CD1c-positive myeloid dendritic cell (primary cell): ENCODE data around the gene CAMSAP2.

Source experiments
- DNase-seq: peaks from one replicate; pipeline ENCODE4 v3.0.0-alpha.2; 2016; ENCODE audit errors: extremely low spot score

The CAMSAP2 gene

GRCh38 chr1:200899954-200900867 is 161.5 kb downstream of the CAMSAP2 start:
- no peak for DNase-seq

DNA sequence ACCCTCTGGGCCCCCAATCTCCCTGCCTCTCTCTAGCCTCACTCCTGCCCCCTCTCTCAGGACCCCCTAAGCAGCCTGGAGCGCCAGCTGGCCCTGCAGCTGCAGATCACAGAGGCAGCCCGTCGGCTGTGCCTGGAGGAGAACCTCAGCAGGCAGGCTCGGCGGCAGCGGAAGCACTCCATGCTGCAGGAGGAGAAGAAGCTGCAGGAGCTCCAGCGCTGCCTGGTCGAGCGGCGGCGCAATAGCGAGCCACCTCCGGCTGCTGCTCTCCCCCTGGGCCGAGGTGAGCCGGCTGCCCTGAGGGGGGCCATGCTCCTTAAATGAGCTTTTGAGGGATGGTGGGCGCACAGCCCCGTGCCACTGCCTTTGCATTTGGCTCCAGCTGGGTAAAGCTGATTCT is 162.2 kb downstream of the CAMSAP2 start:
- no peak for DNase-seq

- DNase-seq = no peak
Measured at GRCh38 chr1:200901350-200901749, 162.7 kb downstream of the CAMSAP2 start.

- DNase-seq = no peak
Measured at GRCh38 chr1:200901796-200902444, 163.2 kb downstream of the CAMSAP2 start.

- DNase-seq = no peak
Measured at GRCh38 chr1:200903793-200904192, 165.1 kb downstream of the CAMSAP2 start.

DNA sequence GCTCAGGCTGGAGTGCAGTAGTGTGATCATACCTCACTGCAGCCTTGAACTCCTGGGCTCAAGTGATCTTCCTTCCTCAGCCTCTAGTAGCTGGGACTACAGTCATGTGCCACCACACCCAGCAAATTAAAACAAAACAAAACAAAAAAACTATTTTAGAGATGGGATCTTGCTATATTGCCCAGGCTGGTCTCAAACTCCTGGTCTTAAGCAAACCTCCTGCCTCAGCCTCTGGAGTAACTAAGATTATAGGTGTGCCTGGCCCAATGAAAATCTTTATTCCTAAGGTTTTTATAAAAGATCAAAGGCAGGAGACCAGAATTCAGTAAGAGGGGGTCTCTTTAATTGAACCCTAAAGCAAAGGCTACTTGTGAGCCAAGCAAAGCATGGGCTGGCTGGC is 166.1 kb downstream of the CAMSAP2 start:
- no peak for DNase-seq

DNA sequence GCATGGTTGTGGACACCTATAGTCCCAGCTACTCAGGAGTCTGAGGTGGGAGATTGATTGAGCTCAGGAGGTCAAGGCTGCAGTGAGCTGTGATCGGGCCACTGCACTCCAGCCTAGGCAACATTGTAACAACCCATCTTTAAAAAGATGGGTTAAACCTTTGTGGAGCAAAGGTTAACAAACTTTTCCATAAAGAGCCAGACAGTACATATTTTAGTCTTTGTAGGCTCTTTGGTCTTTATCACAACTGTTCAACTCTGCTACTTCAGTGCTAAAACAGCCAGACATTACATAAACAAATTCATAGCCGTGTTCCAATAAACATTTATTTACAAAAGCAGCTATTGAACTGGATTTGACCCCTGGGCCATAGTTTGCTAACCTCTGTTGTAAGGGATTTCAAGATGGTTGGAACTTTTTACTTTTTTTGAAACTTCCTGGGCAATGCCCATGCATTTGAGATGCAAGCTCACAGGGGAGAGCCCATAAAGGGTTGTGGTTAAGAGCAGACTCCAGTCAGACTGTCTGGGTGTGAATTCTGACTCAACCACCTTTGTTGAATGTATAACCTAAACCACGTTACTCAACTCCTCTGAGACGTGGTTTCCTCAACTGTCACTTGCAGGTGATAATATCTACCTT is 166.8 kb downstream of the CAMSAP2 start:
- DNase-seq = peak; percentile 13

GRCh38 chr1:200906491-200906890 is 167.8 kb downstream of the CAMSAP2 start:
- DNase-seq = no peak

DNA sequence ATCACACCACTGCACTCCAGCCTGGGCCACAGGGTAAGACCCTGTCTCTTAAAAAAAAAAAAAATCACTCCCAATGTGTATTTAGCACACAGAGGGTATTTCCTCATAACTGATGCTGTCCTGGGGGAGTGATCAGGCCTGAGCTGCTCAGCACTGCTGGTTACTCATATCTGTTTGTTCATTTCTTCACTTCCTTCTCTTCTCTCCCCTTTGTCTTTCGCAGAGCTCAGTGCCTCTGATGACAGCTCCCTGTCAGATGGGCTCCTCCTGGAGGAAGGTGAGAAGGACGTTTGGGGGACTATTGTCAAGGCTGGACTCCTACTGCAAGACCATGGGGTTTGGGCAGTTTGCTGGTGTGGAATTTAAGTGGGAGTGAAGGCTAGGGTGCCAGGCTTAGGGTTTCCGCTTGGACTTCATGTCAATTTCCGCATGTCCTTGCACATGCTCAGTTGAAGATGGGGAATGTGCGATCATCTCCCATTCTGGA is 169.0 kb downstream of the CAMSAP2 start:
- peak; percentile 34 for DNase-seq

DNA sequence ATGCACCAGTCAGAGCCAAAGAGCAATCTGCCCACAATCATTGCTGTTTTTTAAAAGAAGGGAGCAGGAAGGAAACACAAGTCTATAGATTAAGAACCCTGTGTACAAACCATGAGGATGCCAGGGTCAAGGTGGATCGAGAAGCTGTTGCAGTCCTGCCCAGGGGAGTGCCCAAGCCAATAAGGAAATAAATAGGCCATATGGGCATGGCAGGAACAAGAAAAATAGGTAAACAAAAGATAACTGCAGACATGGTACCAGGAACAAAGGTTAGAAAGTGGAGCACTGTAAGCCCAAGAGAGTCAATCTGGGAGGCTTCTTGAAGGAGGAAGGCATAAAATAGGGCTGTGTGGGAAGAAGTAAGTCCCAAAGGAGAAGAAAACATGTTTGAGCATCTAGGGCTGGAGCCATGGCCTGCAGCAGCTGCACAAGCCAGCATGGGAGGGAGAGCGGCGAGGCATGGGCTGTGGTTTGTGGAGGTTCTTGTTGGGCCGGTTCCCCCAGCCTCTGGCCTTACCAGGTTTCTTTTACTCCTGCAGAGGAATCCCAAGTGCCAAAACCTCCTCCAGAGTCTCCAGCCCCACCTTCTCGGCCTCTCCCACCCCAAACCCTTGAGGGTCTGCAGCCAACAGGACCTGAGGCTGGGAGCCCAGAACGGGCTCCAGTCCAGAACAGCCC is 169.6 kb downstream of the CAMSAP2 start:
- DNase-seq = no peak

DNA sequence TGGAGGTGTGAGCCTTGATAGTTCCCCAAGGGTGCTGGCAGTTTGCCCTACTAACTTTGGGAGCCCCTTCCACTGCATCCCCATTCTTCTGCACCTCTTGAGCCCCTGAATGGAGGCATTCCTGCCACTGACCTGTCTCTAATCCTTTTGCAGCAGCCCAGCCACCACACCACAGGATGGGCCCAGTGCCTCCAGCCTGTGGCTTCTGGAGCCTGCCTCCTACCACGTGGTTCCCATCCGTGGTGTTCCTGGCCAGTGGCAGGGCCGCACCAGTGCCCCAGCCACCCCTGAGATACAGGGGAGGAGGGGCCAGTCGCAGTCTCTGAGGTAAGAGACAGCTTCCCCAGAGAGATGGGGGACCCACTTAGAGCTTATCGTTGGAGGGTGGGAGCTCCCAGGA is 170.4 kb downstream of the CAMSAP2 start:
- DNase-seq = no peak

- DNase-seq = no peak
Measured at GRCh38 chr1:200909757-200910239, 171.1 kb downstream of the CAMSAP2 start.
